Activated naive CD4-positive, alpha-beta T cell treated with anti-CD3 and anti-CD28 coated beads, Interleukin-2, amount 50 U/mL, for 72 hours (primary cell): ENCODE measurements around the gene NAT8. TPM values are rescaled to one million over a fixed set of nuclear protein-coding genes. Genes with fewer than 3 reads are reported as not detected.
A peak's percentile ranks its signal among the peaks of the same experiment; 100 is the strongest.
"Not testable (repeated sequence)": the region's sequence is repeated elsewhere in the genome, so short reads cannot be mapped to it uniquely, and the experiment has no call there.

Experiments
- ATAC-seq, 2 donors: fragments of 150-1000 bp; cut with Tn5 transposase; 2 replicates each; pipeline ENCODE4 v1.10.0; 2021; ENCODE audit warnings: mild to moderate bottlenecking in 2 of 2, moderate library complexity in 2 of 2
- DNase-seq, 2 donors: peaks; one replicate each; pipeline ENCODE4 v3.0.0; 2021 to 2022; ENCODE audit warnings: low spot score in 2 of 2
- H3K27ac Mint-ChIP-seq, 2 donors: one replicate each; pipeline ENCODE4 v1.8.0; 2022; ENCODE audit warnings: mild to moderate bottlenecking in 2 of 2, mixed read lengths in 2 of 2
- H3K36me3 Mint-ChIP-seq, 2 donors: one replicate each; pipeline ENCODE4 v1.8.0; 2022; ENCODE audit warnings: mixed read lengths in 2 of 2
- H3K9me3 Mint-ChIP-seq, 2 donors: one replicate each; pipeline ENCODE4 v1.8.0; 2022; ENCODE audit warnings: mixed read lengths in 2 of 2
- total RNA-seq, 2 donors: library from RNA; stranded (reverse); gene quantifications; one replicate each; pipeline ENCODE4 v1.2.3, GENCODE V29; 2022

Gene NAT8
- total RNA-seq, 2 donors from 2014 or later = not detected

- DNase-seq, H3K27ac Mint-ChIP-seq, ATAC-seq, H3K36me3 Mint-ChIP-seq, H3K9me3 Mint-ChIP-seq: not testable (repeated sequence)
Observed at GRCh38 chr2:73647690-73648089, 5.5 kb upstream of the NAT8 start.

GRCh38 chr2:73641767-73642062 is 507 bp downstream of the NAT8 start:
- H3K9me3 Mint-ChIP-seq = peaks cover 4 to 23% of the 10 kb centered on the region in 2 donors
- H3K36me3 Mint-ChIP-seq = peaks cover 16 to 21% of the 10 kb centered on the region in 2 donors
- DNase-seq = no peak
- H3K27ac Mint-ChIP-seq = no peak overlapping the region
- no peak for ATAC-seq

GRCh38 chr2:73640946-73641766 is 1.1 kb downstream of the NAT8 start:
- DNase-seq = no peak
- no peak for ATAC-seq
- Mint-ChIP-seq H3K27ac (no peak overlapping the region), H3K9me3 (peaks cover 4 to 23% of the 10 kb centered on the region in 2 donors), H3K36me3 (peaks cover 16 to 21% of the 10 kb centered on the region in 2 donors)

- ATAC-seq = no peak
- Mint-ChIP-seq H3K36me3 (peaks cover 16 to 21% of the 10 kb centered on the region in 2 donors), H3K27ac (no peak overlapping the region), H3K9me3 (peaks cover 4 to 23% of the 10 kb centered on the region in 2 donors)
- no peak for DNase-seq
Observed at GRCh38 chr2:73640511-73640911, 1.7 kb downstream of the NAT8 start.

- DNase-seq = no peak
- Mint-ChIP-seq H3K9me3 (peaks cover 4 to 23% of the 10 kb centered on the region in 2 donors), H3K36me3 (peaks cover 16 to 21% of the 10 kb centered on the region in 2 donors), H3K27ac (no peak overlapping the region)
- no peak for ATAC-seq
Observed at GRCh38 chr2:73638429-73638828, 3.8 kb downstream of the NAT8 start.

- H3K9me3 Mint-ChIP-seq = peaks cover 4 to 23% of the 10 kb centered on the region in 2 donors
- H3K27ac Mint-ChIP-seq, ATAC-seq, DNase-seq: not testable (repeated sequence)
- H3K36me3 Mint-ChIP-seq = peaks cover 16 to 21% of the 10 kb centered on the region in 2 donors
Observed at GRCh38 chr2:73636977-73637376, 5.2 kb downstream of the NAT8 start.

GRCh38 chr2:73630662-73631266 is 11.5 kb downstream of the NAT8 start:
- peaks cover 6 to 10% of the 10 kb centered on the region in 2 donors for H3K36me3 Mint-ChIP-seq
- DNase-seq, H3K9me3 Mint-ChIP-seq, H3K27ac Mint-ChIP-seq: not testable (repeated sequence)
- peak; percentile 79 to 90 for ATAC-seq

GRCh38 chr2:73628493-73628892 is 13.7 kb downstream of the NAT8 start:
- H3K36me3 Mint-ChIP-seq = peaks cover 6 to 10% of the 10 kb centered on the region in 2 donors
- H3K27ac Mint-ChIP-seq, H3K9me3 Mint-ChIP-seq, DNase-seq: not testable (repeated sequence)
- ATAC-seq = peak in 1 of 2 donors; percentile 77

- DNase-seq, ATAC-seq, H3K27ac Mint-ChIP-seq, H3K9me3 Mint-ChIP-seq: not testable (repeated sequence)
- H3K36me3 Mint-ChIP-seq = peaks cover 10% of the 10 kb centered on the region in 2 donors
Observed at GRCh38 chr2:73626237-73626636, 16.0 kb downstream of the NAT8 start.

- H3K27ac Mint-ChIP-seq, ATAC-seq, H3K9me3 Mint-ChIP-seq, DNase-seq: not testable (repeated sequence)
- peaks cover 10% of the 10 kb centered on the region in 2 donors for H3K36me3 Mint-ChIP-seq
Observed at GRCh38 chr2:73624625-73625024, 17.6 kb downstream of the NAT8 start.

GRCh38 chr2:73624036-73624435 is 18.2 kb downstream of the NAT8 start:
- not testable (repeated sequence) for H3K9me3 Mint-ChIP-seq, DNase-seq, H3K27ac Mint-ChIP-seq
- peaks cover 10% of the 10 kb centered on the region in 2 donors for H3K36me3 Mint-ChIP-seq
- peak; percentile 71 to 74 for ATAC-seq

- not testable (repeated sequence) for DNase-seq, ATAC-seq, H3K36me3 Mint-ChIP-seq, H3K27ac Mint-ChIP-seq, H3K9me3 Mint-ChIP-seq
Observed at GRCh38 chr2:73619925-73620324, 22.3 kb downstream of the NAT8 start.

- Mint-ChIP-seq H3K36me3 (no peaks in the 10 kb centered on the region), H3K27ac (no peak overlapping the region), H3K9me3 (no peaks in the 10 kb centered on the region)
- ATAC-seq = no peak
- no peak for DNase-seq
Observed at GRCh38 chr2:73614997-73615396, 27.2 kb downstream of the NAT8 start.

- no peaks in the 10 kb centered on the region for H3K9me3 Mint-ChIP-seq
- H3K27ac Mint-ChIP-seq = no peak overlapping the region
- ATAC-seq (peak; percentile 89 to 93), DNase-seq (peak; percentile 17 to 70)
- H3K36me3 Mint-ChIP-seq = no peaks in the 10 kb centered on the region
Observed at GRCh38 chr2:73614105-73614504, 28.1 kb downstream of the NAT8 start.

- ATAC-seq (peak in 1 of 2 donors; percentile 30), DNase-seq (no peak)
- Mint-ChIP-seq H3K9me3 (no peaks in the 10 kb centered on the region), H3K36me3 (peaks cover 0 to 8% of the 10 kb centered on the region in 2 donors), H3K27ac (no peak overlapping the region)
Observed at GRCh38 chr2:73611867-73612266, 30.4 kb downstream of the NAT8 start.

- Mint-ChIP-seq H3K9me3 (no peaks in the 10 kb centered on the region), H3K36me3 (peaks cover 0 to 8% of the 10 kb centered on the region in 2 donors), H3K27ac (no peak overlapping the region)
- ATAC-seq = no peak
- no peak for DNase-seq
Observed at GRCh38 chr2:73611193-73611592, 31.0 kb downstream of the NAT8 start.

GRCh38 chr2:73610111-73610510 is 32.1 kb downstream of the NAT8 start:
- Mint-ChIP-seq H3K27ac (no peak overlapping the region), H3K36me3 (peaks cover 0 to 8% of the 10 kb centered on the region in 2 donors), H3K9me3 (no peaks in the 10 kb centered on the region)
- ATAC-seq = peak; percentile 30 to 40
- no peak for DNase-seq
